HG03354 (cell line): ENCODE results near the gene ZNF232.
"Not testable (repeated sequence)": the region's sequence is repeated elsewhere in the genome, so short reads cannot be mapped to it uniquely, and the experiment has no call there.

Source experiments
- ATAC-seq: cut with Tn5 transposase; IDR thresholded peaks from one replicate; pipeline ENCODE4 v1.9.1; 2021; ENCODE audit warnings: mild to moderate bottlenecking; ENCODE audit not compliant: unreplicated experiment, poor library complexity, severe bottlenecking

ZNF232 gene

DNA sequence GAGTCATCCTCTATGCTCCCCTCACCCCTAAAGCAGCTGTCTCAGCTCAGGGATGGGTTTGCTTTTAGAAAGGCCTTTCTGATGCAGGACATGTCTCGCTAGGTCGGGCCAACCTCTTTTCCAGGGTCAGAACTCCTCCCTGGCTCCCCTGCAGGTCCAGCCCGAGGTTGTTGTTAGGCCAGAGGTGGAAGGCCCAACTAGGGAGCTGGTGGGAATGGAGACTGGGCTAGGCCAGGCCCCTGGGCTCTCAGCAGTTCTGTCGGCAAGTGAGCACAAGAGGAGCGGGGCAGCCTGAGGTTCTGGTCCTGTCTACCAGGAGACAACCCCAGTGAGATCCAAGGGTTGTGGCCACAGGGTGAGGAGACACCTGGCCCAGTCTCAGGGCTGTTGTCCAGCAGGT lies 19.0 kb upstream of the ZNF232 start:
- not testable (repeated sequence) for ATAC-seq

DNA sequence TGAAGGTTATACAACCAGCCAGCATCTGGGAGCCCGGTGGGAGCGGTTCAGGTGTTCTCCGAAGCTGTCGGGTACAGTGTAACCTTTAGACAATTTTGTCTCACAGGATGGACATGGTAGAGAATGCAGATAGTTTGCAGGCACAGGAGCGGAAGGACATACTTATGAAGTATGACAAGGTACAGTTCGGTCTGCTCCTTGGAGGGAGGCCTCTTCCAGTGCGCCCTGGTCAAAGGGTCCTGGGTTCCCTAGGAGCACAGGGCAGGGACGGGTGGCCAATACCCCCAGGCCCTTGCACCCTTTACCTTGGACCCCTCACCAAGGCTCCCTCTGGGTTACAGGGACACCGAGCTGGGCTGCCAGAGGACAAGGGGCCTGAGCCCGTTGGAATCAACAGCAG lies 18.6 kb upstream of the ZNF232 start:
- ATAC-seq: not testable (repeated sequence)

DNA sequence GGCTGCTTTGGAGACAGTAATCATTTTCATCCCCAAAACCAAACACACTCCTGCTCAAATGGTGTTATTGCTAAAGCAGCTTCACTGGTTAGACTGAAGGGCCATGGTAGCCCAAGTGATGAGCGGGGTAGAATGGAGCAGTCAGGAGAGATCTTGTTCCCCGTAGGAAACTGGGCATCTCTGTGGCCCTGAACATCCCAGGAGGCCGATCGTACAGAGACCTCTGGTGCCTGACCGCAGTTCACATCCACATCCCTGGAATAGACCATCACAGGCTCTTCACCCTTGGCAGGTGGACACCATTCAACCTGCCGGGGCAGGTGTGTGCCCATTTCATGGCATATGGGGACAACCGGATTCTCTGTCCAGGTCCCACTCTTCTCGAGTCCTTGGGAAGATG lies 18.1 kb upstream of the ZNF232 start:
- not testable (repeated sequence) for ATAC-seq

DNA sequence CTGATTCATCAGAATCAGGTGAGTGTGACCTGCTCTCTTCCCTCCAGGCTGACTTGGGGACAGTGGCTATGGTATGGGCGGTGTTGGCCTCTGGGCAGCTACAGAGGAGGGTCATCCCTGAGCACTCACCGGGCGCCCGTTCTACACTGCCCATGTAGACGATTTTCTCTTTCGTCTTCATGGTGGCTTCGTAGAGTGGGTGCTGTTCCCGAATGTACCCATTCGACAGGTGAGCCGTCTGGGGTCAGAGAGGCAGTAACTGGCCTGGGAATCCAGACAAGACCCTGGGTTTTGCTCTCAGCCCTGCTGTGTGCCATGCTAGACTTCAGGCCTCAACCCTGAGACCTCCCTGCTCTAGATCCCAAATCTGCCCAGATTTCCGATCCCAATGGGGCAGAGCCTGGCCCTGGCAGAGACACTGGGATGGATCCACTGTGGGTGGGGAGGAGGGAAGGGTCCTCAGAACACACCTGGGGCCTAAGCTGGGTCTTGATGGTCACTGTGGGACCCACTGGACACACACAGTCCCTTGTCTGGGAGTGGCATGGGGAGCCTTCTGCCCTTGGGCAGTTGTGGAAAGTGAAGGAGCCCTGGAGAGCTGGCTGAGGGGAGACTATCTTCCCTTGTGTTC lies 17.3 kb upstream of the ZNF232 start:
- no peak for ATAC-seq

DNA sequence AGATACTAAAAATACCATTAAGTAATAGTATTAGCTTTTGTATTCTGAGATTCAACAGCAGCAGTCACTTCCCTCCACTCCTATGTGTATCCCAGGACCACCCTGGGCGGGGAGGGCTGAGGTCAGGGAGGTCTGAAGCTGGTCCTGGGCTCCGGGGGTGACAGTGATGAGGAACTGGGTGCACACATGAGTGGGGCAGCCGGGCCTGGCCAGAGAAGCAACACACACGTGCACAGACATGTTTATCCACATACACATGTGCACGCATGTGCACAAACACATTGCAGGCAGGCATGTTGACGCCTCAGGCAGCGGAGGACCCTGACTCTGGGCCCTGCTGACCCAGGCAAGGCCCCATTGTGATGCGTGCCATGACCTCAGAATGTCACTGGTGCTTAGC lies 16.7 kb upstream of the ZNF232 start:
- ATAC-seq: not testable (repeated sequence)

DNA sequence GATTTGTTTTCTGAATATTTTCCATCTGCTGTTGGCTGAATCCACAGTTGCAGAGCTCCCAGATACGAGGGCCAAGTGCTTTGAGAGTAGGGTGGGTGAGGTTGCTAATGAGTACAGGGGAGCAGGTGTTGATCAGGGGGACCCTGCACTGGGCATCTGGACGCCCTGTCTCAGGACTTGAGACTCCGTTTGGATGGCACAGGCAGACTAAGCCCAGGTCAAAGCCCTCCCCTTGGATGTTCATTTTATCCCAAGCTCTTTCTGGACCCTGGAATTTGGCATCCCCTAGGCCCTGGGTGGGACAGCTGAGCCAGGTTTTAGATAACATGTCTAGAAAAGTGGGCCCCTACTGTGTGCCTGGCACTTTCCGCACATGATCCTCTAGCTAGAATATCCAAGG lies 16.2 kb upstream of the ZNF232 start:
- ATAC-seq: no peak

DNA sequence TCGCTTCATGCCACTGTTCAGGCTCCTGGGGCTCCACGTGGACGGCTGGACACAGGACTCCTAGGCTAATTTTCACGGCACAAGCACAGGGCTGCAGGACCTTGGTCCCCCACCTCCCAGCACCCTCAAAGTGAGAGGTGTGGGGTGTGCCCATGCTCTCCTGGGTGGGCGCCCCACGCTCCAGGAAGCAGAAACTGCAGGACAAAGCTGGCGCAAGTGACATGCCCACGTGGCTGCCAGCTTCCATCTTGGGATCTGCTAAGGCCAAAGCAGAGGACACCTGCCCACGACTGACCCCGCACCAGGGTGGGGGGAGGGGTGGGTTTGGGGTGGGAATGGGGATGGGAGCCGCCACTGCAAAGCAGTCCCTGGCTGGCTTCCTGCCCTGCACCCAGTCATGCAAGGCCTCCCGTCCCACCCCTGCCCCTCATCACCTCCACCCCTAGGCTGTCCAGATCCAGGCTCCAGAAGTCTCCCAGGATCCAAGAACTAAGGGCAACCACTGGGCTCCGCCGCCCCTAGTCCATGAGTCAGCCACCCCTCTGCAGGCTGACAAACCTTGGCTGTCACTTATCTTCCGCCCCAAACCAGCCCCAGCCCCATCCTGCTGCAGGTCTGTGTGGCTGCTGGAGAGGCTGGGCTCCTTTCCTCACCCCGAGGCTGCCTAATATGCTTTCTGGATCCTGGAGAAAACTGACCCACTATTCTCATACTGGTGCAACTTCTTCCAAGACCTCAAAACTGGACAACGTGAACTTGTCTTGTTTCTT lies 15.2 kb upstream of the ZNF232 start:
- ATAC-seq: no peak

DNA sequence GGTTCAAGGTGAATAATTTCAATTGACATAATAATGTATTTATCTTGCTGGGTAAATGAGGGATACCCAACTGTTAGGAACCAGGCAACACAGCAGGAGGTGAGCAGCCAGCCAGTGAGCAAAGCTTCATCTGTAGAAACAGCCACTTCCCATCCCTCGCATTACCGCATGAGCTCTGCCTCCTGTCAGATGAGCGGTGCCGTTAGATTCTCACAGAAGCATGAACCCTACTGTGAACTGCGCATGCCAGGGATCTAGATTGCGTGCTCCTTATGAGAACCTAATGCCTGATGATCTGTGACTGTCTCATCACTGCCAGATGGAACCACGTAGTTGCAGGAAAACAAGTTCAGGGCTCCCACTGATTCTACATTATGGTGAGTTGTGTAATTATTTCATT lies 13.2 kb upstream of the ZNF232 start:
- not testable (repeated sequence) for ATAC-seq

DNA sequence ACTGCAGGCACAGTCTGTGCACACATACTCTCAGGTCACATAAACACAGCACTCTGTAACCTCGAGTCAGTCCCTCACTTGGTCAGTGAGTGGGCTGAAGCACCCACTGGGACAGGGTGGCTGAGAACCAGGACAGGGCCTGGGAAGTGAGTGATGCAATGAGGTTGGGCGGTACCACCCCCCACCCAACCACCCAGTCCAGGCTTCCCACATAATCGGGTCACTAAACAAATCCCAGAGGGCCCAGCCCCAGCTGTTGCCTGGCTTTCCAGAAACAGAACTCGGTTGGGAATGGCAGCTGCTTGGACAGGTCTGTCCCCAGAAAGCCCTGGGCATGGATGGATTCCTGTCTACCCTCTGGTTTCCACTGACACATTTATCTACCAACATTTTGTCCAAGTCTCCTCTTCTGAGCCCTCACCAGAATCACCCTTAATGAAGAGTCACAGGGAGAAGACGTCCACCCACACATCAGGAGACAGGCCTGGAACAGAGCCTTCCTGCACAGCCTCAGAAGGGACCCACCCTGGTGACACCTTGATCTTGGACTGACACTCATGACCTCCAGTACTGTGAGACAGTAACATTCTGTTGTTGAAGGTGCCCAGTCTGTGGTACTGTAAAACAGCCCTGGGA lies 12.6 kb upstream of the ZNF232 start:
- not testable (repeated sequence) for ATAC-seq

DNA sequence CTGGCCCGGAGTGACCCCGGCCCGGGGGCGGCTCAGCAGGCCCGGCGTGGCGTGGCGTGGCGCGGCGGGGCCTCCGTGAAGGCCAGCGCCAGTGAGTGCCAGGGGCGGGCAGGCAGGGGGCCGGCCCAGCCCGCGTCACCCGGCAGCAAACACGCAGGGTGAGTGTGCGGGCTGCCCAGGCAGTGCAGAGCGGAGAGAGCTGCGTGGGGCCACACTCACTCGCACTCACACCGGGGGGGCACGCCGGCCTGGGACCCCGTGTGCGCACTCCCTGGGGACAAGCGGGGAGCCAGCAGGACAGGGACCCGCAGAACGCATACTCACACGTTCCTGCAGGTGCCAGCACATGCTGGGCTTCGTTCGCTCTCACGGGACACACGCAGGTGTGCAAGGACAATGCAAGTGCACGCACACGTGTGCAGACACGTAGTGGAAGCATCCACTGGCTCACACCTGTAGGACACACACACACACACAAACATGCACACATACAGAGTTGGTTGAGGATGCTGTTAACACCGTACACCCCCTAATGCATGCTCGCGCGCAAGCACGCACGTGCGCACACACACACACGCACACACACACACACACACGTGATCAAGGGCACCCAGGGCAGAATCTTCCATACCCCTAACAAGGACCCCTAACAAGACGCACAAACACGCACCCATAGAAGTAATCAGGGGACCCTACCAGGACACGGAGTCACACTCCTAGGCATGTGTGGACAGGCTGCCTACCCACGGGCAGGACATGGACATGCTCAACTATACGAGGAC lies 11.9 kb upstream of the ZNF232 start:
- no peak for ATAC-seq

DNA sequence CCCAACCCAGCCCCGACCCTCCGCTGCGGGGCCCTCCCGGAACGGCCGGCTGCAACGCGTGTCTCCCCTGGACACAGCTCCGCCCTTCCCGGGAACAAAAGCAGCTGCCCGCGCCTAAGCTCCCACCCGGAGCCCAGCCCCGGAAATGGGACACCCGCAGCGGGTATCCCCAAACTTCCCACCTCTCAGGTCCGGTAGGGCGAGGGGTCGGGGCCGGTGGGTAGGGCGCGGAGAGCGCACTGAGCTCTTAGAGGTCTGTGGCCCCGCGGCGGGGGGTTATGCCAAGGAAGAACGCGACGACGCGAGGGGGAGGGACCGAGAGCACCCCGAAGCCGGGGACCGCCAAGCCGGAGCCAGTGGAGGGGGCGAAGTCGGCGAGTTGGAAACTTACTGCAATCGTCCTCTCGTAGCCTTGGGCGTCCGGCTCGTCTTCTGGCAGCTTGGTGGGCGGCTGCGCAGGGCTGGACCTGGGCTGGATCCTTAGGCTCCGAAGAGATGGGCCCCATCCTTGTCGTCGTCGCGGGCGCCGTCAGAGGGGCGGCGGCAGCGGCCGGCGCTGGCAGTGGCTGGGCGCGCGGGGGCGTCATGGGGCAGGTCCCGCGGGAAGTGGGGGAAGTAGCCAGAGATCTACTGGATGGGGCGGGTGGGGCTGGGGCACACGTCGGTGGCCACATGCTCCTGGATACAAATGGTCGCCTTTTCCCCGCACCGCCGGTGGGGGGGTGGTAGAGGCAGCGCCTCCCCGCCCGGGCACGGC lies 11.1 kb upstream of the ZNF232 start:
- ATAC-seq: no peak

DNA sequence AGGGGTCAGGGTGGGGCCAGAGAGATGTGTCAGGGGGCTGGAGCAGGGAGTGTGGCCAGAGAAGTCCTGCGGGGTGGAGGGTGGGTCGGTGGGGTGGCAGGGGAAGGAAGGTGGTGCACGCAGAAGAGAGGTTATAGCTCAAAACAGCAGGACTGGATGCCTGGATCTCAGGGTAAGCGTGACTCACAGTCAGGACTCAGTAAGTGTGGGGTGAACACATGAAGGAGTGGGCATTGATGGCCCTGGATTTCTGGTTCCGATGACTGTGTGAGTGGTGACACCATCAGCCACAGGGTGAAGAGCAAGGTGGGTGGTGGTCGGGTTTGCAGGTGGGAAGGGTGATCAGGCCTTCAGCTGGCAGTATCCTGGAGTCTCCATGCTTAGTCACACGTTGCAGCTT lies 10.4 kb upstream of the ZNF232 start:
- ATAC-seq: not testable (repeated sequence)

DNA sequence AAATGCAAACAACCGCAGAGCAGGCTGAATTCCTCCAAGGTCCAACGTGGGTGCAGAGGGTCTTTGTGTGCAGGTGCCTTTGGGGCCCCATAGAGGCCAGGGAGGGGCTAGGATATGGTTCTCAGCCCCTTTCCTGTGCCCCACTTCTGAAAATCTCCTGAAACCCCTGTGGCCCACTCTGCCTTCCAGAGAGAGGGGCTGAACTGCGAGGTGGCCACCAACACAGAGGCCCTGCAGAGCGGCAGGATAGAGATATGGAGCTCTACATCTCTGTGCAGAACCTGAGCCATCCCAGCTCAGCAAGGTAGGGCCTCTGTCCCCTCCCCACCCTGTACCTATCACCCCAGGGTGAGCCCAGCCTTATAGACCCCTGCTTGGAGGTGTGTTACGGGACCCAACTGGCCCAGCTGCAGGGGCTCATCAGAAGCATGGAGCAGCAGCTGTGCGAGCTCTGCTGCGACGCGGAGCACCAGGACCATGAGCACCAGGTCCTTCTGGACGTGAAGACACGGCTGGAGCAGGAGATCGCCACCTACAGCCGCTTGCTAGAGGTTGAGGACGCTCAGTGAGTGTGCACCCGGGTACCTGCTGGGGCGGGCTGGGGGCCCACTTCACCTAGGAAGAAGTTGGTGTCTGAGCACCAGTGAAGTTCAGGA lies 9.6 kb upstream of the ZNF232 start:
- ATAC-seq: no peak

DNA sequence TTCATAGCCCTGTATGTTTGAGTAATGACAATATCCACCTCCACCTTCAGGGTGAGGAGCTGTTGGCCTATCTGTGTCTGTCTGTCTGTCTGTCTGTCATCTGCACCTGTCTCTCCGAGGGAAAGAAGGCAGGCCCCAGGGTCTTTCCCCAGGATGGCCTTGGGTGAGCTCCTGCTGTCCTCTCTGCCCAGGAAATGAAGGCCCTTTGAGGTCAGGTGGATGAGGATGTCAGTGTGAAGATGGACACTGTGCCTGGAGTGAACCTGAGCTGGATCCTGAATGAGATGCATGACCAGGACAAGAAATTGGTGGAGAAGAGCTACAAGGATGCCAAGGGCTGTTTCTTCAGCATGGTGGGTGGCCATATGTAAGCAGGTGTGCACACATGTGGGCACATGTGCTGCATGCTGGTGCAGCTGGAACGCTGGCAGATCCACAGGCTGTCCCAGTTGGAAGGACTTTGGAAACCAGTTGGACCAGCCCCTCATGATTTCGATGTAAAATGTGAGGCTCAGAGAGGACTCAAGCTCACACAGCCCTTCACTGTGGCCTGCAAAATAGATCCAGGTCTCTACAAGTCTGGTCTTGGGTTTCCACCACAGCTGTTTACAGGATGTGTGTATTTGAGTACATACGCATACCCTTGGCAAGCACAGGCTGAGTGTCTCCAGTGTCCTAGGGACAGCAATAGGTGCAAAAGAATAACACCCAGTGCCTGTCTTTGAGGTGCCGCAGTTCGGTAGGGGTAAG lies 8.9 kb upstream of the ZNF232 start:
- ATAC-seq: not testable (repeated sequence)

DNA sequence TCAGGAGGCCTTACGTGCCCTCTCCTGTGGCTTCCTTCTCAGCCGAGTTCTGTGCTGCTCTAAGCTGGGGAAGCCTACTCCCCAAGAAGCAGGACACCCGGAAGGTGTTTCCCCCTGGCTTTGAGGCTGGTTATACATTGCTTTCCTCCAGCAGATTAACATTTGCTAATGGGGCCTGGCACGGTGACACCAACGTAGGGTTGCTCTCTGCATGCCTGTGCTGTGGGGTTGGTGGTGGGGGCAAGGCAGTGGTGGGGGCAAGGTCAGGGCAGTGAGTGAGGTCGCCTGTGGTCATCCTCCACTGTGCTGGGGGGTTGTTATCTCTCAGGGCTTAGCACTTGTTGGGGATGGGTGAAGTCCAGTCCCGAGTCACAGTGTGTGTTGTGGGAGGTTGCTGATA lies 8.4 kb upstream of the ZNF232 start:
- no peak for ATAC-seq

DNA sequence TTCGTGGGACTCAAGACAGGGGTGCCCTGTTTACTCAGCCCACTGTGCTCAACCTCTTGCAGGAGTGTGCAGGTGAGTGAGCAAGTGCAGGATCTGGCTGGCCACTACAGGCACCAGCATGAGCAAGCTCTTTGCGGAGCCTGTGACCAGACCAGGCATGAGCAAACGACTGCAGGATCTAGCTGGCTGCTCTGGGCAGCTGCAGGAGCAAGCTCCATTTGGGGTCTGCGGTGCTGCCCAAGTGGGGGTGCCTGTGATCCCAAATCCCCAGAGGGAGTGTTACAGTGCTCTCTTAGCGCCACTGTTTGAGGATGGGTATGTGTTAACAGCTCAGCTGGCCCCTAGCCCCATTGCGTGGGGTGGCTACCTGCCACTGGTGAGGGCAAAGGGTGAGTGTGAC lies 6.5 kb upstream of the ZNF232 start:
- no peak for ATAC-seq

DNA sequence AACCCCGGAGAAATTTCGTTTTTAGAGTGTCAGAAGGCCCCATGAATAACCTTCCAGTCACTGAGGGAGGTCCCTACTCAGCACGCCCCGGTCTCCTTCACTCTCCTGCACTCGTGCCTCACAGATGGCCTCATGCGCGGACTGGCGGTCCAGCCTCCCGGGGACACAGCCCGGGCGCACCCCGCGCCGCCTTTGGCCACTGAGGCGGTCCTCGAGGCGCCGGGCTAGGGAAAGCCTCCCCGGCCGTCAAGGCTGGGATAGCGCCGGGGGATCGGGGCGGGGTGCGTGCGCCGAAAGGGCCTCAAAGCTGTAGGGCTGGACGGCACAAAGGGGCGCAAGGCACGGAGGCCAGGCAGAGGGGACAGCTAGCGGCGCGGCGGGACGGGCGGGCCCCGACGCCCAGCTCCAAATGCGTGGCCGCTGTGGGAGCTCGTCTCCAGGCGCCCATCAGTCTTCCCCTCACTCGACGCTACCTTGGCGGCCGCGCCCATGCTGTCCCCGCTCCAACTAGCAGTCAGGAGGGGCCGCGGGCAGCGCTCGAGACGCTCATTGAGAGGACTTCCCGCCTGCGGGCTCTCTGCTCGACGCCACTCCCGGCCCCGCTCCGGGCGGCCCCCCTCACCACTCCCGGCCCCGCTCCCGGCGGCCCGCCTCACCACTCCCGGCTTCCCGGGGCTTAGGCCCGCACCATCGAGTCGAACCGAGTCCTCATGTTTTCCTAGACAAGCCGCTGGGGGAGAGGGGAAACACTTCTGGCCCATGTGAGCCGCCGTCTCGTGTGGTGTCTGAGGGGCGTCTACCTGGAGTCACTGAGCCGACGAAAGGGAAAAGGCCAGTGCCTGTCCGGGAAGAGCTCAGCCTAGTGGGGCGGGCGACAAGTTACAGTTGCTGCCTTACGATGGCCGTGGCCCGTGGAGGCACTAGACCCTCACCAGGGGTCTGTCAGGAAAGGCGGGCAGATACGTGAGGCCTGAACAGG lies 4.3 kb upstream of the ZNF232 start, which contains the start of gene USP6:
TSS of gene USP6 (plus strand) at position 360 of the 979 bp plus-strand sequence. CDS start 14,336 bp downstream, outside the sequence.
- ATAC-seq: no peak
